ENCODE measurements around the gene BROX. TPM values are rescaled to one million over a fixed set of nuclear protein-coding genes. Genes with fewer than 3 reads are reported as not detected.
A peak's percentile ranks its signal among the peaks of the same experiment; 100 is the strongest.
"Not testable (repeated sequence)": the region's sequence is repeated elsewhere in the genome, so short reads cannot be mapped to it uniquely, and the experiment has no call there.

BROX gene
- polyA plus RNA-seq, 1 of the 3 experiments (the other 2 are of a cell fraction), result 3.8 TPM

GRCh38 chr1:222739929-222740328, 27.6 kb downstream of the BROX start (continued):
- no peak for TF ChIP-seq FOXM1 (IDR thresholded peaks at IDR 0.05; ENCODE audit: low read depth)

- H3K4me2 ChIP-seq; H3K9ac ChIP-seq; H3F3A ChIP-seq (replicated peaks; ENCODE audit: insufficient read depth); H3K27ac ChIP-seq (ENCODE audit: low read depth in 2 of 2, low read length in 1 of 2); H3K4me3 ChIP-seq (ENCODE audit: low read depth in 2 of 2, low read length in 1 of 2); H3K4me1 ChIP-seq (ENCODE audit: control insufficient read depth in 1 of 2, insufficient read depth in 2 of 2, low read depth in 1 of 2, low read length in 1 of 2); H2AFZ ChIP-seq (ENCODE audit: low read depth); CTCF ChIA-PET; H3K9me2 ChIP-seq; H3K79me2 ChIP-seq (ENCODE audit: insufficient read depth); DNase-seq; H3K27me3 ChIP-seq (ENCODE audit: insufficient read depth); POLR2A ChIA-PET; H4K20me1 ChIP-seq (ENCODE audit: insufficient read depth); H3K9me3 ChIP-seq; H3K36me3 ChIP-seq (replicated peaks in 1 of 2; ENCODE audit: control insufficient read depth in 1 of 2, insufficient read depth in 2 of 2, low read length in 1 of 2): not testable (repeated sequence)
- 85% methylated on average over 5 of the region's 5 CpGs for WGBS (ENCODE audit: low lambda C conversion rate)
Observed at GRCh38 chr1:222741630-222742457, 29.5 kb downstream of the BROX start.

GRCh38 chr1:222749927-222750326, 37.6 kb downstream of the BROX start:
- CTCF ChIA-PET, result interaction anchor here (0.8 to 2.6 kb wide), 12 partner anchors 8 to 384 kb away, joined by 3 to 14 read pairs (median 5); no protein-coding TSS in a partner anchor
- POLR2A ChIA-PET, result no interaction called here
- DNase-seq, result peak; percentile 40
- no peaks in the 10 kb centered on the region; the same call in 1 of the 2 replicates for H3K9me2 ChIP-seq
- no peaks in the 10 kb centered on the region for H3K9me3 ChIP-seq
- TF ChIP-seq RAD21 (IDR thresholded peaks at IDR 0.05; ENCODE audit: low read length) (peak; percentile 59), GATA2 (CRISPR knock-in tag; IDR thresholded peaks at IDR 0.05) (peak; percentile 39), FOXJ3 (CRISPR knock-in tag; IDR thresholded peaks at IDR 0.05) (no peak)
- peaks cover 0 to 3% of the 10 kb centered on the region in 2 experiments; a peak in 1 of 4 replicates for H3K4me1 ChIP-seq (ENCODE audit: control insufficient read depth in 1 of 2, insufficient read depth in 2 of 2, low read depth in 1 of 2, low read length in 1 of 2)
- no peaks in the 10 kb centered on the region for H3K27me3 ChIP-seq (ENCODE audit: insufficient read depth)
- H3K27ac ChIP-seq (ENCODE audit: low read depth in 2 of 2, low read length in 1 of 2), result no peak overlapping the region
- H3K9ac ChIP-seq, result no peak overlapping the region
- H3K79me2 ChIP-seq (ENCODE audit: insufficient read depth), result no peaks in the 10 kb centered on the region
- H3K4me3 ChIP-seq (ENCODE audit: low read depth in 2 of 2, low read length in 1 of 2), result no peak overlapping the region
- H3F3A ChIP-seq (replicated peaks; ENCODE audit: insufficient read depth), result peaks cover 7% of the 10 kb centered on the region
- no peaks in the 10 kb centered on the region for H4K20me1 ChIP-seq (ENCODE audit: insufficient read depth)
- no peak overlapping the region for H3K4me2 ChIP-seq
- no peak overlapping the region for H2AFZ ChIP-seq (ENCODE audit: low read depth)
- no peaks in the 10 kb centered on the region for H3K36me3 ChIP-seq (replicated peaks in 1 of 2; ENCODE audit: control insufficient read depth in 1 of 2, insufficient read depth in 2 of 2, low read length in 1 of 2)

- CTCF ChIA-PET, result interaction anchor here (0.9 to 2.6 kb wide), 9 partner anchors 10 to 383 kb away, joined by 3 to 14 read pairs (median 7); no protein-coding TSS in a partner anchor
- H3F3A ChIP-seq (replicated peaks; ENCODE audit: insufficient read depth), result peaks cover 7% of the 10 kb centered on the region
- no peak overlapping the region for H2AFZ ChIP-seq (ENCODE audit: low read depth)
- no peaks in the 10 kb centered on the region for H3K79me2 ChIP-seq (ENCODE audit: insufficient read depth)
- no peak overlapping the region for H3K27ac ChIP-seq (ENCODE audit: low read depth in 2 of 2, low read length in 1 of 2)
- H3K27me3 ChIP-seq (ENCODE audit: insufficient read depth), result no peaks in the 10 kb centered on the region
- POLR2A ChIA-PET, result no interaction called here
- WGBS (ENCODE audit: low lambda C conversion rate), result 79% methylated on average over 1 of the region's 1 CpG
- DNase-seq, result no peak
- H3K9me2 ChIP-seq, result no peaks in the 10 kb centered on the region
- H3K9ac ChIP-seq, result no peak overlapping the region
- no peaks in the 10 kb centered on the region for H4K20me1 ChIP-seq (ENCODE audit: insufficient read depth)
- H3K36me3 ChIP-seq (replicated peaks in 1 of 2; ENCODE audit: control insufficient read depth in 1 of 2, insufficient read depth in 2 of 2, low read length in 1 of 2), result no peaks in the 10 kb centered on the region
- H3K9me3 ChIP-seq, result no peaks in the 10 kb centered on the region
- peaks cover 0 to 3% of the 10 kb centered on the region in 2 experiments; a peak in 1 of 4 replicates for H3K4me1 ChIP-seq (ENCODE audit: control insufficient read depth in 1 of 2, insufficient read depth in 2 of 2, low read depth in 1 of 2, low read length in 1 of 2)
- H3K4me3 ChIP-seq (ENCODE audit: low read depth in 2 of 2, low read length in 1 of 2), result no peak overlapping the region
- TF ChIP-seq CTCF (IDR thresholded peaks at IDR 0.05) (no peak), FOXM1 (IDR thresholded peaks at IDR 0.05; ENCODE audit: low read depth) (no peak), FOXJ3 (CRISPR knock-in tag; IDR thresholded peaks at IDR 0.05) (no peak), CHD2 (IDR thresholded peaks at IDR 0.05; ENCODE audit: low read length, partially characterized antibody) (no peak)
- no peak overlapping the region for H3K4me2 ChIP-seq
Observed at GRCh38 chr1:222750651-222751050, 38.3 kb downstream of the BROX start.

Measured in SK-N-SH (cell line).